ENCODE measurements around the gene PABPN1. TPM values are rescaled to one million over a fixed set of nuclear protein-coding genes. Genes with fewer than 3 reads are reported as not detected.

Gene PABPN1
- total and polyA plus RNA-seq, 2 of the 13 experiments (the other 11 are each of a cell fraction or from before 2014, with no cell fraction given), result 233 to 524 TPM

GRCh38 chr14:23306412-23307145 lies 14.7 kb upstream of the PABPN1 start, which contains the start of gene BCL2L2 (continued):
- TF ChIP-seq ZNF318 (CRISPR knock-in tag; IDR thresholded peaks at IDR 0.05) (peak; percentile 32), ZNF451 (CRISPR knock-in tag; IDR thresholded peaks at IDR 0.05) (no peak; the same call in none of the 2 replicates), HOXA3 (CRISPR knock-in tag; IDR thresholded peaks at IDR 0.05) (peak; percentile 96), SMYD3 (CRISPR knock-in tag; IDR thresholded peaks at IDR 0.05) (peak; percentile 94), ZNF75D (CRISPR knock-in tag; IDR thresholded peaks at IDR 0.05; ENCODE audit: borderline replicate concordance) (no peak), ZNF772 (CRISPR knock-in tag; IDR thresholded peaks at IDR 0.05) (peak; percentile 70; the same call in 1 of the 2 replicates), ZNF354B (CRISPR knock-in tag; IDR thresholded peaks at IDR 0.05) (no peak), POLR2G (IDR thresholded peaks at IDR 0.05; ENCODE audit: low read depth, low read length) (peak; percentile 100), MTA3 (CRISPR knock-in tag; IDR thresholded peaks at IDR 0.05) (no peak), NR0B2 (CRISPR knock-in tag; IDR thresholded peaks at IDR 0.05) (peak; percentile 68; the same call in 1 of the 2 replicates), NR2F2 (IDR thresholded peaks at IDR 0.05; ENCODE audit: borderline replicate concordance, low read depth) (no peak), TP53 (CRISPR knock-in tag; conservative IDR thresholded peaks at IDR 0.05) (peak; percentile 48; the same call in 1 of the 2 replicates), MAZ (IDR thresholded peaks at IDR 0.05; ENCODE audit: borderline replicate concordance, low read depth, low read length) (peak; percentile 100), MAZ (CRISPR knock-in tag; IDR thresholded peaks at IDR 0.05; ENCODE audit: low read depth) (peak; percentile 100)
- TF ChIP-seq, protein P1, sequence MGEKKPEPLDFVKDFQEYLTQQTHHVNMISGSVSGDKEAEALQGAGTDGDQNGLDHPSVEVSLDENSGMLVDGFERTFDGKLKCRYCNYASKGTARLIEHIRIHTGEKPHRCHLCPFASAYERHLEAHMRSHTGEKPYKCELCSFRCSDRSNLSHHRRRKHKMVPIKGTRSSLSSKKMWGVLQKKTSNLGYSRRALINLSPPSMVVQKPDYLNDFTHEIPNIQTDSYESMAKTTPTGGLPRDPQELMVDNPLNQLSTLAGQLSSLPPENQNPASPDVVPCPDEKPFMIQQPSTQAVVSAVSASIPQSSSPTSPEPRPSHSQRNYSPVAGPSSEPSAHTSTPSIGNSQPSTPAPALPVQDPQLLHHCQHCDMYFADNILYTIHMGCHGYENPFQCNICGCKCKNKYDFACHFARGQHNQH (CRISPR knock-in tag; IDR thresholded peaks at IDR 0.05), result peak; percentile 89
- TF ChIP-seq, protein P2, sequence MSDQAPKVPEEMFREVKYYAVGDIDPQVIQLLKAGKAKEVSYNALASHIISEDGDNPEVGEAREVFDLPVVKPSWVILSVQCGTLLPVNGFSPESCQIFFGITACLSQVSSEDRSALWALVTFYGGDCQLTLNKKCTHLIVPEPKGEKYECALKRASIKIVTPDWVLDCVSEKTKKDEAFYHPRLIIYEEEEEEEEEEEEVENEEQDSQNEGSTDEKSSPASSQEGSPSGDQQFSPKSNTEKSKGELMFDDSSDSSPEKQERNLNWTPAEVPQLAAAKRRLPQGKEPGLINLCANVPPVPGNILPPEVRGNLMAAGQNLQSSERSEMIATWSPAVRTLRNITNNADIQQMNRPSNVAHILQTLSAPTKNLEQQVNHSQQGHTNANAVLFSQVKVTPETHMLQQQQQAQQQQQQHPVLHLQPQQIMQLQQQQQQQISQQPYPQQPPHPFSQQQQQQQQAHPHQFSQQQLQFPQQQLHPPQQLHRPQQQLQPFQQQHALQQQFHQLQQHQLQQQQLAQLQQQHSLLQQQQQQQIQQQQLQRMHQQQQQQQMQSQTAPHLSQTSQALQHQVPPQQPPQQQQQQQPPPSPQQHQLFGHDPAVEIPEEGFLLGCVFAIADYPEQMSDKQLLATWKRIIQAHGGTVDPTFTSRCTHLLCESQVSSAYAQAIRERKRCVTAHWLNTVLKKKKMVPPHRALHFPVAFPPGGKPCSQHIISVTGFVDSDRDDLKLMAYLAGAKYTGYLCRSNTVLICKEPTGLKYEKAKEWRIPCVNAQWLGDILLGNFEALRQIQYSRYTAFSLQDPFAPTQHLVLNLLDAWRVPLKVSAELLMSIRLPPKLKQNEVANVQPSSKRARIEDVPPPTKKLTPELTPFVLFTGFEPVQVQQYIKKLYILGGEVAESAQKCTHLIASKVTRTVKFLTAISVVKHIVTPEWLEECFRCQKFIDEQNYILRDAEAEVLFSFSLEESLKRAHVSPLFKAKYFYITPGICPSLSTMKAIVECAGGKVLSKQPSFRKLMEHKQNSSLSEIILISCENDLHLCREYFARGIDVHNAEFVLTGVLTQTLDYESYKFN (CRISPR knock-in tag; conservative IDR thresholded peaks at IDR 0.05), result peak; percentile 95
